ENCODE results near the gene AVPI1. TPM values are rescaled to one million over a fixed set of nuclear protein-coding genes. Genes with fewer than 3 reads are reported as not detected.

Gene AVPI1
- total RNA-seq, 1 experiment from 2014 or later: 6.5 TPM

GRCh38 chr10:97705006-97705670 is 18.1 kb upstream of the AVPI1 start:
- no peaks in the 10 kb centered on the region for H3K4me1 ChIP-seq (ENCODE audit: insufficient read depth, low read length)

More at GRCh38 chr10:97705006-97705670, 18.1 kb upstream of the AVPI1 start:
- Histone ChIP-seq H3K18ac (ENCODE audit: insufficient read length, low read depth, low read length) (no peak overlapping the region), H2BK15ac (ENCODE audit: low read depth, low read length) (no peak overlapping the region), H3K56ac (ENCODE audit: insufficient read length, low read depth, low read length) (no peak overlapping the region), H2AK5ac (ENCODE audit: insufficient read length, low read length) (no peak overlapping the region), H3K79me2 (ENCODE audit: insufficient read depth, low read length) (no peaks in the 10 kb centered on the region), H3K27ac (ENCODE audit: insufficient read length, low read depth, low read length) (no peak overlapping the region), H2BK5ac (ENCODE audit: insufficient read length, low read length) (no peak overlapping the region), H3K4ac (ENCODE audit: low read depth, low read length) (no peak overlapping the region), H4K5ac (ENCODE audit: insufficient read length, low read depth, low read length) (no peak overlapping the region), H3K79me1 (ENCODE audit: insufficient read depth, low read depth, low read length, poor library complexity, severe bottlenecking) (no peaks in the 10 kb centered on the region), H2BK120ac (ENCODE audit: low read depth, low read length, poor library complexity, severe bottlenecking) (no peak overlapping the region), H3K27me3 (ENCODE audit: insufficient read depth, low read length) (no peaks in the 10 kb centered on the region), H4K91ac (ENCODE audit: insufficient read length, low read depth, low read length) (no peak overlapping the region), H3K9ac (ENCODE audit: extremely low read depth, insufficient read length, low read length) (no peak overlapping the region), H3K14ac (ENCODE audit: insufficient read depth, low read length) (no peak overlapping the region), H4K20me1 (ENCODE audit: control insufficient read depth, insufficient read depth, insufficient read length) (no peaks in the 10 kb centered on the region), H2BK12ac (ENCODE audit: insufficient read length, low read depth, low read length) (no peak overlapping the region), H4K8ac (replicated peaks; ENCODE audit: insufficient read length, low read depth, low read length) (no peak overlapping the region), H3K4me2 (ENCODE audit: insufficient read depth, insufficient read length, low read length) (no peak overlapping the region), H2AFZ (ENCODE audit: low read length) (no peak overlapping the region), H3K9me3 (ENCODE audit: control insufficient read depth, low read depth, low read length) (no peaks in the 10 kb centered on the region), H3K23me2 (ENCODE audit: insufficient read length, low read depth, low read length, poor library complexity, severe bottlenecking) (no peaks in the 10 kb centered on the region), H3K23ac (ENCODE audit: insufficient read length, low read depth, low read length) (no peak overlapping the region), H2BK20ac (ENCODE audit: low read depth, low read length, poor library complexity, severe bottlenecking) (no peak overlapping the region), H3T11ph (ENCODE audit: low read length) (no peak overlapping the region)
- WGBS (ENCODE audit: extremely low coverage, insufficient read length, low lambda C conversion rate): no CpG with 5 or more reads among the region's 3 CpGs
- Mint-ChIP-seq H3K27ac (no peak overlapping the region), H3K4me3 (no peak overlapping the region), H3K36me3 (ENCODE audit: insufficient read depth in 1 of 3, low read depth in 3 of 3) (no peaks in the 10 kb centered on the region), H3K27me3 (ENCODE audit: low read depth) (peaks cover 12% of the 10 kb centered on the region), H3K4me1 (peaks cover 8 to 13% of the 10 kb centered on the region in 2 experiments), H3K9me3 (no peaks in the 10 kb centered on the region)
- no peak for DNase-seq
- TF ChIP-seq CTCF (conservative IDR thresholded peaks at IDR 0.05): no peak

All from H9 (cell line).